Liver (tissue), 9 donors: ENCODE data around the gene MDP1. TPM values are rescaled to one million over a fixed set of nuclear protein-coding genes. Genes with fewer than 3 reads are reported as not detected.

Source experiments
- DNase-seq: peaks from one replicate; pipeline ENCODE4 v3.0.0-alpha.2; 2017; ENCODE audit warnings: low spot score
- H3K27ac ChIP-seq, 2 donors: one replicate each; pipeline ENCODE4 v1.7.0; 2013; ENCODE audit warnings: inconsistent platforms in 2 of 2, low read length in 2 of 2, control low read depth in 1 of 2, low read depth in 1 of 2, mild to moderate bottlenecking in 1 of 2
- H3K27me3 ChIP-seq, 4 donors: one replicate each; pipeline versions ENCODE4 v1.6.1 to v1.7.0; 2013; ENCODE audit warnings: low read length in 3 of 4, inconsistent platforms in 1 of 4, mild to moderate bottlenecking in 1 of 4, moderate library complexity in 1 of 4; ENCODE audit not compliant: control insufficient read depth in 4 of 4, insufficient read depth in 4 of 4
- H3K36me3 ChIP-seq, 4 donors: one replicate each; pipeline versions ENCODE4 v1.6.1 to v1.7.0; 2013; ENCODE audit warnings: low read length in 3 of 4, mild to moderate bottlenecking in 3 of 4, low read depth in 1 of 4, moderate library complexity in 1 of 4; ENCODE audit not compliant: control insufficient read depth in 4 of 4, insufficient read depth in 3 of 4
- H3K4me1 ChIP-seq, 4 donors: one replicate each; pipeline versions ENCODE4 v1.6.1 to v1.7.0; 2013; ENCODE audit warnings: low read length in 3 of 4, mild to moderate bottlenecking in 3 of 4, moderate library complexity in 1 of 4; ENCODE audit not compliant: control insufficient read depth in 4 of 4, insufficient read depth in 4 of 4
- H3K4me3 ChIP-seq, 3 donors: one replicate each; pipeline versions ENCODE4 v1.6.1 to v1.7.0; 2013; ENCODE audit warnings: low read length in 3 of 3, control low read depth in 1 of 3, low read depth in 1 of 3, mild to moderate bottlenecking in 1 of 3
- H3K9ac ChIP-seq, 2 donors: one replicate each; pipeline ENCODE4 v1.7.0; 2013; ENCODE audit warnings: low read length in 2 of 2, mild to moderate bottlenecking in 2 of 2, moderate library complexity in 2 of 2, control low read depth in 1 of 2, low read depth in 1 of 2
- H3K9me3 ChIP-seq, 4 donors: one replicate each; pipeline versions ENCODE4 v1.6.1 to v1.7.0; 2013; ENCODE audit warnings: low read length in 3 of 4; ENCODE audit not compliant: control insufficient read depth in 4 of 4
- EGR1 ChIP-seq, 2 donors: IDR thresholded peaks; 2 replicates each; pipeline ENCODE4 v1.6.1; 2016 to 2018; ENCODE audit warnings: antibody characterized with exemption in 2 of 2, low read depth in 2 of 2
- FOXA1 ChIP-seq: IDR thresholded peaks from 2 replicates; pipeline ENCODE4 v1.6.1; 2016; ENCODE audit warnings: antibody characterized with exemption
- FOXA2 ChIP-seq: IDR thresholded peaks from 2 replicates; pipeline ENCODE4 v1.6.1; 2016; ENCODE audit warnings: antibody characterized with exemption
- GABPA ChIP-seq, 2 donors: IDR thresholded peaks in 1 of 2; conservative IDR thresholded peaks in 1 of 2; 2 replicates each; pipeline ENCODE4 v1.6.1; 2016; ENCODE audit warnings: antibody characterized with exemption in 2 of 2, mild to moderate bottlenecking in 1 of 2, moderate library complexity in 1 of 2
- HNF4A ChIP-seq, 2 donors: conservative IDR thresholded peaks; 2 replicates each; pipeline ENCODE4 v1.6.1; 2016; ENCODE audit warnings: antibody characterized with exemption in 2 of 2, mild to moderate bottlenecking in 2 of 2
- HNF4G ChIP-seq: IDR thresholded peaks from 2 replicates; pipeline ENCODE4 v1.6.1; 2016; ENCODE audit warnings: antibody characterized with exemption
- JUND ChIP-seq, 2 donors: IDR thresholded peaks; 2 replicates each; pipeline ENCODE4 v1.6.1; 2016; ENCODE audit warnings: antibody characterized with exemption in 2 of 2
- NR2F2 ChIP-seq: IDR thresholded peaks from 2 replicates; pipeline ENCODE4 v1.6.1; 2016; ENCODE audit warnings: antibody characterized with exemption
- RAD21 ChIP-seq, 2 donors: IDR thresholded peaks; 2 replicates each; pipeline ENCODE4 v1.6.1; 2016; ENCODE audit warnings: antibody characterized with exemption in 2 of 2, mild to moderate bottlenecking in 2 of 2
- RXRA ChIP-seq, 2 donors: IDR thresholded peaks; 2 replicates each; pipeline ENCODE4 v1.6.1; 2017 to 2018; ENCODE audit warnings: antibody characterized with exemption in 2 of 2, mild to moderate bottlenecking in 1 of 2
- SP1 ChIP-seq: IDR thresholded peaks from 2 replicates; pipeline ENCODE4 v1.6.1; 2018; ENCODE audit warnings: antibody characterized with exemption, mild to moderate bottlenecking
- TAF1 ChIP-seq: conservative IDR thresholded peaks from 2 replicates; pipeline ENCODE4 v1.6.1; 2016; ENCODE audit warnings: antibody characterized with exemption, mild to moderate bottlenecking
- YY1 ChIP-seq: IDR thresholded peaks from 2 replicates; pipeline ENCODE4 v1.6.1; 2016; ENCODE audit warnings: antibody characterized with exemption, mild to moderate bottlenecking
- WGBS: extraction: QIAGEN DNeasy Blood & Tissue Kit; methylation state at CpG from one replicate; pipeline ENCODE4 v1.1.7; 2013; 5-methylcytosine and 5-hydroxymethylcytosine counted together
- polyA plus RNA-seq, 2 donors: library from polyadenylated mRNA; stranded (reverse) in 1 of 2; unstranded in 1 of 2; fragments of 200-250 nt in 1 of 2; fragments of >200 nt in 1 of 2; fragmentation: Nextera tagmentation in 1 of 2; extraction: Ambion mirVana in 1 of 2; gene quantifications; one replicate each; pipeline versions ENCODE4 v1.2.1 to v1.2.3, GENCODE V29; 2013 to 2015
- total RNA-seq, 2 donors: library from RNA; depleted of rRNA; stranded (reverse); fragments of >200 nt; gene quantifications; one replicate each; pipeline ENCODE4 v1.2.3, GENCODE V29; 2014
- TF ChIP-seq, protein P1 (sequence below): IDR thresholded peaks from 2 replicates; pipeline ENCODE4 v1.6.1; 2016; ENCODE audit warnings: antibody characterized with exemption
- TF ChIP-seq, protein P2 (sequence below): IDR thresholded peaks from 2 replicates; pipeline ENCODE4 v1.6.1; 2016; ENCODE audit warnings: antibody characterized with exemption
- TF ChIP-seq, protein P3 (sequence below): IDR thresholded peaks from 2 replicates; pipeline ENCODE4 v1.6.1; 2016; ENCODE audit warnings: antibody characterized with exemption, mild to moderate bottlenecking
- donor health status: healthy.
- donor health status: healthy.
- donor health status: healthy.
- donor health status: healthy.
- donor health status: healthy.

The MDP1 gene
- total and polyA plus RNA-seq, 4 donors = 3.2 to 13.4 (median 7.0) TPM

DNA sequence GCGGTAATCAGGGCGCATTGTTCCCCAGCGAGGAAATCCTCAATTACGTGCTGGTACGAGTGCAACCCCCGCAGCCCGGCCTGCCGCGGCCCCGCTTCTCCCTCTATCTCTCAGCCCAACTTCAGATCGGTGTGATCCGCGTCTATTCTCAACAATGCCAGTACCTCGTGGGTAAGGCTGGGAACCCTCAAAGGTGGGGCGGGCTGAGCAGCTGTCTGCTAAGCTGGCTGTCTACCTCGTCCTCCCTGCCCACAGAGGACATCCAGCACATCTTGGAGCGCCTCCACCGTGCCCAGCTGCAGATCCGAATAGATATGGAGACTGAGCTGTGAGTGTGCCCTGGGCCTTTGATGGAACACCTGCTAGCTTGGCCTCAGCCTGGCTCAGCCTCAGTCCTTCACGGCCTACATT is 43.0 kb downstream of the MDP1 start:
- no peak overlapping the region for H3K4me3 ChIP-seq

DNA sequence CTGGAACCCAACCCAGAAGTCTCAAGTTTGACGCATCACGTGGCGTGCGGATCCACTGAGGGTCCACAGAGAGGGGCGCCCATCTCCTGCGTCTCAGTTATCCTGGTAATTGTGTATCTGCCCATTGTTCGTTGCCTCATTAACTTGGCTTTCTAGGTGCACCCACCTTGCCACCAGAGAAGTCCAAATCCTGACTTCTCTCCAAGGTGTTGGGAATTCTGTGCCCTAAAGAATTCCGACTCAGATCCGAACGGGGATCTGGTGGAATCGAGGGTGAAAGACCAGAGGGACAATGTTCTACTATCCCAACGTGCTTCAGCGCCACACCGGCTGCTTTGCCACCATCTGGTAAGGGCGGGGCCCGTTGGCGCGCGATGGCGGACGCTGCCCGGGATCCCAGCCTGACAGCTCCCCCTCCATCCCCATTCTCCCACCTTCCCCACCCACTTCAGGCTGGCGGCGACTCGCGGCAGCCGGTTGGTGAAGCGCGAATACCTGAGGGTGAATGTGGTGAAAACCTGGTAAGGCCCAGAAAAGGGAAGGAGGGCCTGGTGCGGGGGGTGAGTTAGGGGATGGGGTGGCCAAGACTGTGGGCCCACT is 43.5 kb downstream of the MDP1 start:
- no peaks in the 10 kb centered on the region for H3K27me3 ChIP-seq
- TF ChIP-seq RAD21 (IDR thresholded peaks at IDR 0.05) (no peak), EGR1 (IDR thresholded peaks at IDR 0.05; ENCODE audit: low read depth in 2 of 2) (no peak), HNF4G (no peak), FOXA2 (no peak), NR2F2 (no peak), HNF4A (conservative IDR thresholded peaks at IDR 0.05) (no peak), SP1 (no peak)
- TF ChIP-seq, protein P1, sequence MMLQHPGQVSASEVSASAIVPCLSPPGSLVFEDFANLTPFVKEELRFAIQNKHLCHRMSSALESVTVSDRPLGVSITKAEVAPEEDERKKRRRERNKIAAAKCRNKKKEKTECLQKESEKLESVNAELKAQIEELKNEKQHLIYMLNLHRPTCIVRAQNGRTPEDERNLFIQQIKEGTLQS = no peak
- no peaks in the 10 kb centered on the region for H3K4me1 ChIP-seq
- no peaks in the 10 kb centered on the region for H3K9me3 ChIP-seq
- peaks cover 6 to 39% (median 19%) of the 10 kb centered on the region in 4 donors for H3K36me3 ChIP-seq
- no peak overlapping the region for H3K9ac ChIP-seq
- no peak overlapping the region for H3K27ac ChIP-seq
- no peak overlapping the region for H3K4me3 ChIP-seq
- no peak for DNase-seq
- 80% methylated on average over 30 of the region's 30 CpGs for WGBS

More for the DNA sequence above, 43.0 kb downstream of the MDP1 start:
- no peak for DNase-seq
- H3K9me3 ChIP-seq = no peaks in the 10 kb centered on the region
- H3K27me3 ChIP-seq = no peaks in the 10 kb centered on the region
- H3K9ac ChIP-seq = no peak overlapping the region
- WGBS = 93% methylated on average over 20 of the region's 20 CpGs
- TF ChIP-seq FOXA1 (no peak), GABPA (IDR thresholded peaks at IDR 0.05 in 1 of 2, conservative IDR thresholded peaks at IDR 0.05 in 1 of 2) (no peak), RXRA (IDR thresholded peaks at IDR 0.05) (no peak), YY1 (no peak), TAF1 (no peak), HNF4A (conservative IDR thresholded peaks at IDR 0.05) (no peak), HNF4G (no peak), JUND (IDR thresholded peaks at IDR 0.05) (no peak), RAD21 (IDR thresholded peaks at IDR 0.05) (no peak), EGR1 (IDR thresholded peaks at IDR 0.05; ENCODE audit: low read depth in 2 of 2) (no peak), FOXA2 (no peak), SP1 (no peak)
- TF ChIP-seq, protein P1 = no peak
- TF ChIP-seq, protein P2, sequence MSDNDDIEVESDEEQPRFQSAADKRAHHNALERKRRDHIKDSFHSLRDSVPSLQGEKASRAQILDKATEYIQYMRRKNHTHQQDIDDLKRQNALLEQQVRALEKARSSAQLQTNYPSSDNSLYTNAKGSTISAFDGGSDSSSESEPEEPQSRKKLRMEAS = no peak
- TF ChIP-seq, protein P3, sequence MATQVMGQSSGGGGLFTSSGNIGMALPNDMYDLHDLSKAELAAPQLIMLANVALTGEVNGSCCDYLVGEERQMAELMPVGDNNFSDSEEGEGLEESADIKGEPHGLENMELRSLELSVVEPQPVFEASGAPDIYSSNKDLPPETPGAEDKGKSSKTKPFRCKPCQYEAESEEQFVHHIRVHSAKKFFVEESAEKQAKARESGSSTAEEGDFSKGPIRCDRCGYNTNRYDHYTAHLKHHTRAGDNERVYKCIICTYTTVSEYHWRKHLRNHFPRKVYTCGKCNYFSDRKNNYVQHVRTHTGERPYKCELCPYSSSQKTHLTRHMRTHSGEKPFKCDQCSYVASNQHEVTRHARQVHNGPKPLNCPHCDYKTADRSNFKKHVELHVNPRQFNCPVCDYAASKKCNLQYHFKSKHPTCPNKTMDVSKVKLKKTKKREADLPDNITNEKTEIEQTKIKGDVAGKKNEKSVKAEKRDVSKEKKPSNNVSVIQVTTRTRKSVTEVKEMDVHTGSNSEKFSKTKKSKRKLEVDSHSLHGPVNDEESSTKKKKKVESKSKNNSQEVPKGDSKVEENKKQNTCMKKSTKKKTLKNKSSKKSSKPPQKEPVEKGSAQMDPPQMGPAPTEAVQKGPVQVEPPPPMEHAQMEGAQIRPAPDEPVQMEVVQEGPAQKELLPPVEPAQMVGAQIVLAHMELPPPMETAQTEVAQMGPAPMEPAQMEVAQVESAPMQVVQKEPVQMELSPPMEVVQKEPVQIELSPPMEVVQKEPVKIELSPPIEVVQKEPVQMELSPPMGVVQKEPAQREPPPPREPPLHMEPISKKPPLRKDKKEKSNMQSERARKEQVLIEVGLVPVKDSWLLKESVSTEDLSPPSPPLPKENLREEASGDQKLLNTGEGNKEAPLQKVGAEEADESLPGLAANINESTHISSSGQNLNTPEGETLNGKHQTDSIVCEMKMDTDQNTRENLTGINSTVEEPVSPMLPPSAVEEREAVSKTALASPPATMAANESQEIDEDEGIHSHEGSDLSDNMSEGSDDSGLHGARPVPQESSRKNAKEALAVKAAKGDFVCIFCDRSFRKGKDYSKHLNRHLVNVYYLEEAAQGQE = no peak
- H3K4me1 ChIP-seq = no peaks in the 10 kb centered on the region
- H3K27ac ChIP-seq = no peak overlapping the region
- peaks cover 7 to 39% (median 19%) of the 10 kb centered on the region in 4 donors for H3K36me3 ChIP-seq
